Neural crest cell (in vitro differentiated cells): ENCODE measurements around the gene NDUFA9. TPM values are rescaled to one million over a fixed set of nuclear protein-coding genes. Genes with fewer than 3 reads are reported as not detected.

ENCODE experiments used
- DNase-seq: peaks from one replicate; pipeline ENCODE4 v3.0.0; 2021; ENCODE audit warnings: low read depth, mixed read lengths, low spot score
- H3K27ac Mint-ChIP-seq: one replicate; pipeline ENCODE4 v1.8.0; 2021; ENCODE audit warnings: mild to moderate bottlenecking, mixed read lengths; ENCODE audit not compliant: unreplicated experiment
- H3K27me3 Mint-ChIP-seq: 2 replicates; pipeline ENCODE4 v1.8.0; 2021; ENCODE audit warnings: low read depth, mild to moderate bottlenecking, mixed read lengths
- H3K36me3 Mint-ChIP-seq: 2 replicates; pipeline ENCODE4 v1.8.0; 2021; ENCODE audit warnings: low read depth, mild to moderate bottlenecking, mixed read lengths
- H3K4me1 Mint-ChIP-seq: 2 replicates; pipeline ENCODE4 v1.8.0; 2021; ENCODE audit warnings: mixed read lengths
- H3K4me3 Mint-ChIP-seq: one replicate; pipeline ENCODE4 v1.8.0; 2021; ENCODE audit warnings: mild to moderate bottlenecking, mixed read lengths
- H3K9me3 Mint-ChIP-seq: 2 replicates; pipeline ENCODE4 v1.8.0; 2021; ENCODE audit warnings: mixed read lengths
- total RNA-seq: library from RNA; stranded (reverse); gene quantifications from 2 replicates; pipeline ENCODE4 v1.2.1, GENCODE V29; 2021
- TF ChIP-seq, protein P1 (sequence below): fragments of 200-600 bp; sonication (generic); conservative IDR thresholded peaks from 2 replicates; pipeline ENCODE4 v1.5.0; 2021; ENCODE audit warnings: antibody characterized with exemption, mild to moderate bottlenecking

Gene NDUFA9
- total RNA-seq, 1 donor from 2014 or later: 71.6 TPM

DNA sequence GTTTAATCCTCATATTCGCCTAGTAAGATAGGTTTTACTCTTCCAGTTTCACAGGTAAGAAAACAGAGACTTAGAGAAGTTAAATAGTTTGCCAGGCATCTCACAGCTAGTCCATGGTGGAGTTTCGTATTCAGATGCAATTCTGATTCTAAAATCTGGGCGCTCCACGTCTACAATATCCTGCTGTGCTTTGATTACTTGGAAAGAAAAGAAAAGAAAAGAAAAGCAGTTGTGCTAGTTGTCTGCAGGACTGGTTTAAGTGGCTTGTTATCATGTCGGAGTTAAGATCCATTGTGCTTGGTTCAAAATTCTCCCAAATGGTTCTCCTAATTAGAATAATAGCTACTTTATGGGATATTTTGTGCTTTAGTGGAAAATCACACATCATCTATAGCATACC, 18.7 kb upstream of the NDUFA9 start:
- H3K27me3 Mint-ChIP-seq: peaks cover 60% of the 10 kb centered on the region
- no peaks in the 10 kb centered on the region for H3K4me1 Mint-ChIP-seq
- H3K4me3 Mint-ChIP-seq: no peak overlapping the region
- DNase-seq: no peak
- no peak overlapping the region for H3K27ac Mint-ChIP-seq
- H3K9me3 Mint-ChIP-seq: peaks cover 5% of the 10 kb centered on the region
- peaks cover 5% of the 10 kb centered on the region for H3K36me3 Mint-ChIP-seq
- TF ChIP-seq, protein P1, sequence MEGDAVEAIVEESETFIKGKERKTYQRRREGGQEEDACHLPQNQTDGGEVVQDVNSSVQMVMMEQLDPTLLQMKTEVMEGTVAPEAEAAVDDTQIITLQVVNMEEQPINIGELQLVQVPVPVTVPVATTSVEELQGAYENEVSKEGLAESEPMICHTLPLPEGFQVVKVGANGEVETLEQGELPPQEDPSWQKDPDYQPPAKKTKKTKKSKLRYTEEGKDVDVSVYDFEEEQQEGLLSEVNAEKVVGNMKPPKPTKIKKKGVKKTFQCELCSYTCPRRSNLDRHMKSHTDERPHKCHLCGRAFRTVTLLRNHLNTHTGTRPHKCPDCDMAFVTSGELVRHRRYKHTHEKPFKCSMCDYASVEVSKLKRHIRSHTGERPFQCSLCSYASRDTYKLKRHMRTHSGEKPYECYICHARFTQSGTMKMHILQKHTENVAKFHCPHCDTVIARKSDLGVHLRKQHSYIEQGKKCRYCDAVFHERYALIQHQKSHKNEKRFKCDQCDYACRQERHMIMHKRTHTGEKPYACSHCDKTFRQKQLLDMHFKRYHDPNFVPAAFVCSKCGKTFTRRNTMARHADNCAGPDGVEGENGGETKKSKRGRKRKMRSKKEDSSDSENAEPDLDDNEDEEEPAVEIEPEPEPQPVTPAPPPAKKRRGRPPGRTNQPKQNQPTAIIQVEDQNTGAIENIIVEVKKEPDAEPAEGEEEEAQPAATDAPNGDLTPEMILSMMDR: no peak

DNA sequence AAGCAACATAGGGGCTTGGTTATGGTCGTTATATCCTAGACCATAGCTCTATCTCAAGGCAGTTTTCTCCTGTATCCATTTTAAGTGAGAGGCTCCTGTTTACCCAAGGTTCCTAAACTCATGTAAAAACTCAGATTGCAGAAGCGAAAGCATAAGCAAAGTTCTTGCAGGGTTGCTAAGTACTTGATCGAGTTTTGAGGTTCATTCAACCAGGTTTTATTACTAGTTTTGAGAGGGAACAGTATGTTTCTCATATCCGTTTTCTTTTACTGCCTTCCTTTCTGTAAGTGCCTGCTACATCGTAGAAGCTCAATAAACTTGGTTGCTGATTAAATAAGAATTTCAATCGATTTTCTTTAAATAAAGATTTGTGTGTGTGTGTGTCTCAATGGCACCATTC, 5.2 kb upstream of the NDUFA9 start:
- no peaks in the 10 kb centered on the region for H3K36me3 Mint-ChIP-seq
- no peak overlapping the region for H3K4me3 Mint-ChIP-seq
- TF ChIP-seq, protein P1: no peak
- peaks cover 2% of the 10 kb centered on the region for H3K9me3 Mint-ChIP-seq
- no peak overlapping the region for H3K27ac Mint-ChIP-seq
- DNase-seq: no peak
- peaks cover 37% of the 10 kb centered on the region for H3K27me3 Mint-ChIP-seq
- peaks cover 11% of the 10 kb centered on the region for H3K4me1 Mint-ChIP-seq

DNA sequence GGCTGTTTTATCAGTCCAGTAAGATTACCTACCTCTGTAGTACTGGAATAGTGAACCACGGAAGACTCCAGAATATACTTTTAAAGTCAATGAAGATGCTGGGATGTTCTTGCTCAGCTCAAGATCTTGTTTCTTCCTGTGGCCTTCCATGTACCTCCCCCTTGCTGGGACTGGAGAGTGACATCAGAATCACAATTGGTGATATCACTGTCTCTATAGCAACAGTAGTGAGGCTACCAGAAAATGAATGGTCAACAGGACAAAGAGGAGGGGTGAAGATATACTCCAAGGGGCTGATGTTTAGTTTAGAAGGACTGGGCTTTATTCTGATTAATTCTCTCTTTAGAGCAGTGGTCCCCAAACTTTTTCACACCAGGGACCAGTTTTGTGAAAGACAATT, 3.9 kb upstream of the NDUFA9 start:
- peaks cover 24% of the 10 kb centered on the region for H3K4me1 Mint-ChIP-seq
- H3K27me3 Mint-ChIP-seq: peaks cover 34% of the 10 kb centered on the region
- peaks cover 2% of the 10 kb centered on the region for H3K9me3 Mint-ChIP-seq
- no peak overlapping the region for H3K27ac Mint-ChIP-seq
- DNase-seq: no peak
- TF ChIP-seq, protein P1: no peak
- H3K36me3 Mint-ChIP-seq: no peaks in the 10 kb centered on the region
- H3K4me3 Mint-ChIP-seq: peak overlapping the region; percentile 66

DNA sequence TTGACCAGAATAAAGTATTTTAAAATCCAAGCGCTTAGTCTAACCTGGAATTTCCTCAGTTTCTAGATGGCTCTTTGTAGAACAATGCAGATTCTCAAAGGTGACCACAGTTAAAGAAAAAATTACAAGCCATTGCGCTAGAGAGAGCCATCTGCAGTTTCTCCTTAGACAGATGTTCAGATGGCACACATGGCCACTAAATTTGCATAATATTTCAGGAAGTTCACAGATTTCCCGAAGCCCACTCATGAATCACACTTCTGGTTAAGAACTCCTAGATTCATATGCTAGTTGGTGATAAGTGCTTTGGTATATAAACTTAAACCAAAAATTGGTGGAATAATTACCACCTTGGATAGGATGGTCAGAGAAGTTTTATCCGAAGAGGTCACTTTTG, 812 bp upstream of the NDUFA9 start:
- Mint-ChIP-seq H3K27ac (peak overlapping the region; percentile 94), H3K9me3 (no peaks in the 10 kb centered on the region), H3K36me3 (no peaks in the 10 kb centered on the region), H3K27me3 (peaks cover 19% of the 10 kb centered on the region), H3K4me1 (peaks cover 31% of the 10 kb centered on the region), H3K4me3 (peak overlapping the region; percentile 95)
- TF ChIP-seq, protein P1: no peak
- no peak for DNase-seq

DNA sequence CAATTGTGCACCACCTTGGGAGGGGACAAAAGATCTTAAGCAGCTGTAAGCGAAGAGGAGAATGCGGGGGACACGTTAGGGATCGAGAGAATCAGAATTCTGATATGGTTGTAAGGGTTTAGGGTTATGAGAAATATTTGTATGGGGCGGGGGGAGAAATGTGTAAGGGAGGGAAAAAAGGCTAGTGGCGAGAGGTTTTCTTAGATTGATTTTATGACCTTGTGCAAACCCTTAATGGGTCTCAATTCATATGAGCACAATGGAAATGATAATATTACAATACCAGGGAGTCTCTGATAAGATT, 396 bp downstream of the NDUFA9 start:
- H3K9me3 Mint-ChIP-seq: no peaks in the 10 kb centered on the region
- peaks cover 31% of the 10 kb centered on the region for H3K4me1 Mint-ChIP-seq
- TF ChIP-seq, protein P1: no peak
- H3K27ac Mint-ChIP-seq: peak overlapping the region; percentile 94
- H3K4me3 Mint-ChIP-seq: peak overlapping the region; percentile 95
- DNase-seq: no peak
- no peaks in the 10 kb centered on the region for H3K36me3 Mint-ChIP-seq
- peaks cover 10% of the 10 kb centered on the region for H3K27me3 Mint-ChIP-seq

DNA sequence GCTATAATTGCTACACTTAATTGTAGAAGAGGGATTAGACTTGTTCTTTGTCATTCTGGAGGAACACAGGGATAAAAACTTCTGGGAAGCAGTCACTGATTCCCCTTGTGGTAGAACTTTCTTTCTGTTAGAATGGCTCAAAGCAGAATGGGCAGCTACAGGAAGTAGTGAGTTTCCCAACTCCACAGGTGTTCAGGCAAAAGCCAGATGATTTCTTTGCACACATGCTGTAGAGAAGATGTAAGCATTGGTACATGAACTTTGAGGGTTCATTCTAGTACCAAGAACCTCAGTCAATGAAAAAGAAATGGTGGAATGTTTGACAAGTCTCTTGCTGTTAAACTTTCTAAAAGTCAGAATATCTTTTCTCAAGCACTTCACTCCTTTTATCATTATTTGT, 4.3 kb downstream of the NDUFA9 start:
- H3K27ac Mint-ChIP-seq: no peak overlapping the region
- H3K4me3 Mint-ChIP-seq: no peak overlapping the region
- no peaks in the 10 kb centered on the region for H3K27me3 Mint-ChIP-seq
- H3K9me3 Mint-ChIP-seq: no peaks in the 10 kb centered on the region
- peaks cover 25% of the 10 kb centered on the region for H3K4me1 Mint-ChIP-seq
- H3K36me3 Mint-ChIP-seq: no peaks in the 10 kb centered on the region
- DNase-seq: no peak
- TF ChIP-seq, protein P1: no peak
